Upper lobe of left lung (tissue), 4 donors: ENCODE measurements around the gene RANGRF.

Source experiments
- CTCF ChIP-seq, 6 experiments: fragments of 450-650 bp in 4 of 6; fragments of 200-600 bp in 2 of 6; sonication (generic) in 2 of 6; IDR thresholded peaks; one replicate each; pipeline ENCODE4 v1.5.1; 2016 to 2019; ENCODE audit warnings: antibody characterized with exemption in 6 of 6
- EP300 ChIP-seq, 4 donors: sonication (generic); formaldehyde crosslinking; IDR thresholded peaks; one replicate each; pipeline ENCODE4 v1.5.1; 2017; ENCODE audit warnings: antibody characterized with exemption in 4 of 4, control low read depth in 2 of 4

- TF ChIP-seq CTCF (IDR thresholded peaks at IDR 0.05) (no peak), EP300 (IDR thresholded peaks at IDR 0.05) (no peak)
Measured at GRCh38 chr17:8244768-8245167, 43.7 kb upstream of the RANGRF start.
